ENCODE data around the gene DIAPH3. TPM values are rescaled to one million over a fixed set of nuclear protein-coding genes. Genes with fewer than 3 reads are reported as not detected.
"Not testable (repeated sequence)": the region's sequence is repeated elsewhere in the genome, so short reads cannot be mapped to it uniquely, and the experiment has no call there.

DIAPH3 gene
- total and polyA plus RNA-seq, 8 donors, result 3.3 to 19.1 (median 10.6) TPM

DNA sequence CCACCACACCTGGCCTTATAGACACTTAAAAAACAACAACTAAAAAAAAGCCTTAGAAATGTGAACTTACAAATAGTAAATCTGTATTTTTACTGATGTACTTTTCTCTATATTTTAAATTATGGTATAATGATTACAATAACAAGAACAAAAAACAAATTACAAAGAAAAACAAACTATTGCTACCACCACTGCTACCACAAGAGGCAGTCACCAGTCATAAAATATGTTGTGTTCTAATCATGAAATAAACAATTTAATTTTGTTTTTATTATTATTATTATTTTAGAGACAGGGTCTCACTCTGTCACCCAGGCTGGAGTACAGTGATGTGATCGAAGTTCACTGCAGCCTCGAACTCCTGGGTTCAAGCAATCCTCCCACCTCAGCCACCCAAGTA lies 72.2 kb downstream of the DIAPH3 start:
- ATAC-seq (no peak), DNase-seq (no peak)
- no peaks in the 10 kb centered on the region for H3K36me3 ChIP-seq
- no peaks in the 10 kb centered on the region for H3K9me3 ChIP-seq
- TF ChIP-seq, protein P1, sequence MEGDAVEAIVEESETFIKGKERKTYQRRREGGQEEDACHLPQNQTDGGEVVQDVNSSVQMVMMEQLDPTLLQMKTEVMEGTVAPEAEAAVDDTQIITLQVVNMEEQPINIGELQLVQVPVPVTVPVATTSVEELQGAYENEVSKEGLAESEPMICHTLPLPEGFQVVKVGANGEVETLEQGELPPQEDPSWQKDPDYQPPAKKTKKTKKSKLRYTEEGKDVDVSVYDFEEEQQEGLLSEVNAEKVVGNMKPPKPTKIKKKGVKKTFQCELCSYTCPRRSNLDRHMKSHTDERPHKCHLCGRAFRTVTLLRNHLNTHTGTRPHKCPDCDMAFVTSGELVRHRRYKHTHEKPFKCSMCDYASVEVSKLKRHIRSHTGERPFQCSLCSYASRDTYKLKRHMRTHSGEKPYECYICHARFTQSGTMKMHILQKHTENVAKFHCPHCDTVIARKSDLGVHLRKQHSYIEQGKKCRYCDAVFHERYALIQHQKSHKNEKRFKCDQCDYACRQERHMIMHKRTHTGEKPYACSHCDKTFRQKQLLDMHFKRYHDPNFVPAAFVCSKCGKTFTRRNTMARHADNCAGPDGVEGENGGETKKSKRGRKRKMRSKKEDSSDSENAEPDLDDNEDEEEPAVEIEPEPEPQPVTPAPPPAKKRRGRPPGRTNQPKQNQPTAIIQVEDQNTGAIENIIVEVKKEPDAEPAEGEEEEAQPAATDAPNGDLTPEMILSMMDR (IDR thresholded peaks at IDR 0.05), result no peak
- intact Hi-C loops (cut with DNase I), result no loop called here
- H3K4me3 ChIP-seq, result no peak overlapping the region
- no peaks in the 10 kb centered on the region for H3K4me1 ChIP-seq
- H3K27ac ChIP-seq, result no peak overlapping the region
- no peaks in the 10 kb centered on the region for H3K27me3 ChIP-seq

DNA sequence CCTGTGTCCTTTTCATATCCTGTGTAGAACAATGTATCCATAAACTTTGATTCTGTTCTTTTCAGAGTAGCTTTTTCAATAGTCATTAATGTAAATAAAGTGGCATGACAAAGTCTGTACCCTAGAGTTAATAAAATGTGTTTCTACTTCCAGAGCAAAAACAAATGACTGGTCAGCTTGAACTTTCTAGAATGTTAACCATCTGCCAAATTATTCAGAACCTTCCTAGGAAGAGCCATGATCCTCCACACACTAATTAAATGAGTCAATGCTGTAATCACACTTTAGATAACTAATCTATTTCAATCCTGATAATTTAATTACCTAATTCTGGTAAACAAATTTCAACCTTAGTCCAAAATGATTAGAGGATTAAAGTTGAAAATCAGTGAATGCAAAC lies 73.2 kb downstream of the DIAPH3 start:
- H3K4me1 ChIP-seq, result no peaks in the 10 kb centered on the region

DNA sequence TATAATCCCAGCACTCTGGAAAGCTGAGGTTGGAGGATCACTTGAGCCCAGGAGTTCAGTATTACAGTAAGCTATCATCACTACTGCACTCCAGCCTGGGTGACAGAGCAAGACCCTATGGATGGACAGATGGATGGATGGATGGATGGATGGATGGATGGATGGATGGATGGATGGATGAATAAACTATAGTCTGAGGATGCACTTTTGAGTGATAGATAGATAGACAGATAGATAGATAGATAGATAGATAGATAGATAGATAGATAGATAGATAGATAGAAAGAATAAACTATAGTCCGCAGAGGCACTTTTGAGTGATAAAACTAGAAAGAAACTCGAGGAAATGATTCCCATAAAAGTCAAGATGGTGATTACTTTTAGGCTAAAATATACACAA lies 79.9 kb downstream of the DIAPH3 start:
- ATAC-seq; DNase-seq; H3K9me3 ChIP-seq; H3K27ac ChIP-seq; H3K4me3 ChIP-seq; H3K27me3 ChIP-seq; H3K4me1 ChIP-seq; intact Hi-C loops (cut with DNase I); H3K36me3 ChIP-seq: not testable (repeated sequence)

More for the DNA sequence above, 73.2 kb downstream of the DIAPH3 start:
- Histone ChIP-seq H3K9me3 (no peaks in the 10 kb centered on the region), H3K27ac (no peak overlapping the region), H3K36me3 (no peaks in the 10 kb centered on the region), H3K27me3 (no peaks in the 10 kb centered on the region), H3K4me3 (no peak overlapping the region)
- TF ChIP-seq, protein P1 (IDR thresholded peaks at IDR 0.05), result no peak
- ATAC-seq (no peak), DNase-seq (no peak)
- intact Hi-C loops (cut with DNase I), result no loop called here

DNA sequence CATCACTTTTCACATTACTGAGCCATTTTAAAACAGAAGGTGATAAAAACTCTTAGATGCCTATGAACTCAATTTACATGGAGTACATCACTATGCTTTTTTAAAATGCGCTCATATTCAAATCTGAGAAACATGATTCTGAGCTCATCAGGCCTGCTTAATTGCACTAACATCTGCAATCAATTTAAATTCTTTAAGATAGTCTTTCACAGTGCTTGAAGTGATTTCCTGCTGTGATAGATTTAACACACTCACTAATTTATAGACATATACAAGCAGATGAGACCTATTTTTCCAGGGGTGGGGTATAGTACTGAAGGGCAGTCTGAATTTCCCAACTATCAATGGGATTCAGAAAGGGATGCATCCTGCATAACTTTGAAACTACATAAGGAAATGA lies 82.9 kb downstream of the DIAPH3 start:
- Histone ChIP-seq H3K4me3 (no peak overlapping the region), H3K36me3 (no peaks in the 10 kb centered on the region), H3K27me3 (no peaks in the 10 kb centered on the region), H3K9me3 (no peaks in the 10 kb centered on the region), H3K27ac (no peak overlapping the region), H3K4me1 (no peaks in the 10 kb centered on the region)
- no peak for DNase-seq
- intact Hi-C loops (cut with DNase I), result no loop called here
- no peak for ATAC-seq
- TF ChIP-seq, protein P1 (IDR thresholded peaks at IDR 0.05), result no peak

DNA sequence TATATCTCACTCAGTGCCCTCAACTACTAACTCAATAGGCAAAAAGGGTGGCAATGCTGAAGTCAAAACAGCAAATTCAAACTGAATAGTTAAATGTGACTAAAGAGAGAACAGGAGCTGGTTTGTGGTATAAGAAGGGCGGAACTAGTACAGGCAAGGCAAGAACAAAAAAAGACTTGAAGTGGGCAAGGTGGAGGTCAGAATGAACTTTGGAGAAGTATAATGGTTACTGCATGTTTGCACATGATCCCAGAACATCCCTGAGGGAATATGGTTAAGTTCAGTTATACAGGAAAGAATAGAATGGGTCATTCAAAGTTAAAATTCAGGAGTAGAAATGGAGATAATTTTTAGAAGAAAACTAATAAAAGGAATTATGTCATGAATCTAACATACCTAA lies 85.5 kb downstream of the DIAPH3 start:
- Histone ChIP-seq H3K4me1 (no peaks in the 10 kb centered on the region), H3K36me3 (no peaks in the 10 kb centered on the region), H3K4me3 (no peak overlapping the region), H3K27ac (no peak overlapping the region), H3K9me3 (no peaks in the 10 kb centered on the region), H3K27me3 (no peaks in the 10 kb centered on the region)
- TF ChIP-seq, protein P1 (IDR thresholded peaks at IDR 0.05), result no peak
- ATAC-seq (no peak), DNase-seq (no peak)
- intact Hi-C loops (cut with DNase I), result no loop called here

DNA sequence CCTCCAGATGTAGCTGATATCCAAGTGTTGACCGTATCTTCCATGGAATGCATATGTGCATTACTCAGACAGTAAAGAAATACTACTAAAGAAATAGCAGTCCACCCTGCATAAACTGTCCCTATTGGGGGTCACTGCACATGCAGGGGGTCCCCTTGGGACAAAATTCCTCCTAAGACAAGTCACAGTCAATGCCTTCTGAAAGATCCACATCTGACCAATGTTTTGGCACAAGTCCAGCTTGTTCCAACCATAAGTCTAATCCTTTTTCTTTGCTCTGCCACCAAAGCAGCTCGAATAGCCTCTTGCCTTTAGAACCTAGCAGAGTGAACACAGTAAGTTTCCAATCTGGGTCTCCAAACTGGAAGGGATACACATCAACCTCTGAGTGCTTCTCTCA lies 87.9 kb downstream of the DIAPH3 start:
- no peak overlapping the region for H3K27ac ChIP-seq
- DNase-seq (no peak), ATAC-seq (no peak)
- no peak overlapping the region for H3K4me3 ChIP-seq
- H3K36me3 ChIP-seq, result no peaks in the 10 kb centered on the region
- TF ChIP-seq, protein P1 (IDR thresholded peaks at IDR 0.05), result no peak
- no peaks in the 10 kb centered on the region for H3K9me3 ChIP-seq
- no peaks in the 10 kb centered on the region for H3K4me1 ChIP-seq
- intact Hi-C loops (cut with DNase I), result no loop called here
- H3K27me3 ChIP-seq, result no peaks in the 10 kb centered on the region

All from left lung (tissue), 10 donors.